Endothelial cell of umbilical vein (primary cell): ENCODE measurements around the gene RAI1. TPM values are rescaled to one million over a fixed set of nuclear protein-coding genes. Genes with fewer than 3 reads are reported as not detected.

Experiments used
- BruUV-seq: library from RNA; stranded (reverse); fragments of 400-500 nt; replicated peaks from 2 replicates; lab custom pipeline; 2021; lab: Mats Ljungman, UMichigan
- CTCF ChIA-PET: fragments of 300-600, 350-600 bp; sonication (Branson Sonifier 250); formaldehyde crosslinking; loops from one replicate; lab custom pipeline; 2021; ENCODE audit warnings: antibody characterized with exemption, inconsistent platforms; lab: Charles Lee
- POLR2A ChIA-PET: fragments of 300-600, 350-600 bp; sonication (Branson Sonifier 250); formaldehyde crosslinking; loops from one replicate; lab custom pipeline; 2021; ENCODE audit warnings: antibody characterized with exemption, inconsistent platforms; lab: Charles Lee
- DNase-seq: peaks from one replicate; pipeline ENCODE4 v3.0.0-alpha.2; 2011; ENCODE audit warnings: low read depth, low spot score
- FAIRE-seq: peaks from 2 replicates; lab custom pipeline; 2011; peaks lifted over from hg19 to GRCh38; lab: Jason Lieb, UNC
- H2AFZ ChIP-seq: 2 replicates; pipeline ENCODE4 v1.6.0; 2012; ENCODE audit warnings: low read depth, low read length, control low read depth, inconsistent platforms
- H3K27ac ChIP-seq: 2 replicates; pipeline ENCODE4 v1.5.1; 2011; ENCODE audit warnings: low read depth, mild to moderate bottlenecking, control low read depth, low read length, moderate library complexity; ENCODE audit not compliant: insufficient read depth
- H3K27me3 ChIP-seq, 2 experiments: 2 replicates each; pipeline versions ENCODE4 v1.6.0 to v1.6.1; 2011; ENCODE audit warnings: low read length in 2 of 2, mixed read lengths in 1 of 2; ENCODE audit not compliant: control insufficient read depth in 2 of 2, insufficient read depth in 2 of 2
- H3K36me3 ChIP-seq, 2 experiments: 2 replicates in 1 of 2; 3 replicates in 1 of 2; pipeline ENCODE4 v1.5.1; 2011; ENCODE audit warnings: low read length in 2 of 2, mild to moderate bottlenecking in 1 of 2, moderate library complexity in 1 of 2; ENCODE audit not compliant: control insufficient read depth in 2 of 2, insufficient read depth in 2 of 2; ENCODE audit errors: extremely low read depth in 1 of 2
- H3K4me1 ChIP-seq: 3 replicates; pipeline ENCODE4 v1.5.1; 2011; ENCODE audit warnings: mild to moderate bottlenecking, low read length; ENCODE audit not compliant: control insufficient read depth, insufficient read depth; ENCODE audit errors: extremely low read depth
- H3K4me2 ChIP-seq: 2 replicates; pipeline ENCODE4 v1.6.1; 2011; ENCODE audit warnings: low read length, control low read depth, mixed read lengths; ENCODE audit not compliant: insufficient read depth
- H3K4me3 ChIP-seq, 3 experiments: fragments of 200-600 bp in 1 of 3; sonication (generic), shearing (Covaris generic) in 1 of 3; replicated peaks in 1 of 3; 2 replicates each; pipeline ENCODE4 v1.5.1; 2011 to 2016; ENCODE audit warnings: control low read depth in 3 of 3, low read length in 3 of 3, mild to moderate bottlenecking in 2 of 3, inconsistent platforms in 1 of 3, low read depth in 1 of 3, moderate library complexity in 1 of 3; ENCODE audit not compliant: insufficient read depth in 1 of 3
- H3K79me2 ChIP-seq: 2 replicates; pipeline ENCODE4 v1.6.0; 2012; ENCODE audit warnings: low read length, inconsistent platforms; ENCODE audit not compliant: control insufficient read depth, insufficient read depth
- H3K9ac ChIP-seq: replicated peaks from 2 replicates; pipeline ENCODE3; 2011; ENCODE audit warnings: low read length, control low read depth; ENCODE audit not compliant: insufficient read depth; ENCODE audit errors: extremely low read depth
- H3K9me1 ChIP-seq: replicated peaks from 3 replicates; pipeline ENCODE4 v1.6.0; 2011; ENCODE audit warnings: mild to moderate bottlenecking, low read length; ENCODE audit not compliant: control insufficient read depth, insufficient read depth; ENCODE audit errors: extremely low read depth
- H3K9me3 ChIP-seq: replicated peaks from 2 replicates; pipeline ENCODE4 v1.5.1; 2012; ENCODE audit warnings: low read length, inconsistent platforms; ENCODE audit not compliant: control insufficient read depth, insufficient read depth
- H4K20me1 ChIP-seq: replicated peaks from 2 replicates; pipeline ENCODE3; 2011; ENCODE audit warnings: mild to moderate bottlenecking, low read length; ENCODE audit not compliant: control insufficient read depth, insufficient read depth; ENCODE audit errors: extremely low read depth
- CTCF ChIP-seq, 2 donors: IDR thresholded peaks; 1 replicate in 1 of 2; 2 replicates in 1 of 2; pipeline ENCODE4 v1.5.1; 2011; ENCODE audit warnings: low read length in 2 of 2, mild to moderate bottlenecking in 2 of 2, moderate library complexity in 2 of 2, control low read depth in 1 of 2, inconsistent platforms in 1 of 2, low read depth in 1 of 2; ENCODE audit not compliant: insufficient read depth in 1 of 2; ENCODE audit errors: extremely low read depth in 1 of 2
- EZH2 ChIP-seq: IDR thresholded peaks from 2 replicates; pipeline ENCODE4 v1.6.1; 2012; ENCODE audit warnings: borderline replicate concordance, low read depth, mild to moderate bottlenecking, moderate library complexity, low read length, inconsistent platforms; ENCODE audit not compliant: severe bottlenecking
- FOS ChIP-seq: IDR thresholded peaks from 2 replicates; pipeline ENCODE4 v1.6.1; 2011; ENCODE audit warnings: mild to moderate bottlenecking, low read length, moderate library complexity, borderline replicate concordance; ENCODE audit not compliant: insufficient read depth
- GATA2 ChIP-seq: IDR thresholded peaks from 2 replicates; pipeline ENCODE4 v1.7.0; 2011; ENCODE audit warnings: low read depth, mild to moderate bottlenecking, moderate library complexity, mixed read lengths, low read length; ENCODE audit not compliant: insufficient read length, insufficient read depth
- JUN ChIP-seq: IDR thresholded peaks from 2 replicates; pipeline ENCODE4 v1.6.1; 2011; ENCODE audit warnings: borderline replicate concordance, low read depth; ENCODE audit not compliant: insufficient read length, insufficient read depth
- MAX ChIP-seq: IDR thresholded peaks from 2 replicates; pipeline ENCODE4 v1.6.1; 2011; ENCODE audit not compliant: insufficient read depth, insufficient read length
- MYC ChIP-seq: IDR thresholded peaks from one replicate; pipeline ENCODE4 v1.6.1; 2011; ENCODE audit warnings: mild to moderate bottlenecking, low read depth, low read length
- POLR2A ChIP-seq: IDR thresholded peaks from 2 replicates; pipeline ENCODE4 v1.6.1; 2012; ENCODE audit warnings: low read depth, mild to moderate bottlenecking, control low read depth, low read length
- POLR2AphosphoS5 ChIP-seq: IDR thresholded peaks from 2 replicates; pipeline ENCODE4 v1.6.1; 2012; ENCODE audit warnings: low read depth, mild to moderate bottlenecking, control low read depth, low read length, moderate library complexity; ENCODE audit not compliant: insufficient read depth
- dilution Hi-C: fragments of 300-500 bp; cut with MboI; formaldehyde crosslinking; loops from one replicate; pipeline ENCODE4 v1.15.0; 2019; ENCODE audit warnings: low sequenced_read_pairs; ENCODE audit not compliant: extremely low pct_ligation_motif_present
- intact Hi-C: fragments of 100-400 bp; cut with micrococcal nuclease; formaldehyde crosslinking; loops from one replicate; pipeline ENCODE4 v1.10.0; 2022
- polyA plus RNA-seq, 4 experiments: library from polyadenylated mRNA; depleted of rRNA in 3 of 4; stranded (reverse) in 3 of 4; unstranded in 1 of 4; fragments of >200 nt; gene quantifications; 2 replicates each; pipeline versions ENCODE4 v1.2.1 to v1.2.3, GENCODE V29; 2011 to 2012; ENCODE audit warnings: missing spikeins in 1 of 4
- total RNA-seq: library from RNA; stranded (reverse); gene quantifications from 2 replicates; pipeline ENCODE4 v1.2.3, GENCODE V29; 2021

Gene RAI1
- total and polyA plus RNA-seq, 2 donors (not counting 3 experiments of a cell fraction or from before 2014, with no cell fraction given): 7.8 to 43.3 TPM

GRCh38 chr17:17719199-17719940, 38.1 kb downstream of the RAI1 start:
- H3K36me3 ChIP-seq: no peaks in the 10 kb centered on the region
- no peak overlapping the region for H3K9ac ChIP-seq
- H3K4me2 ChIP-seq: no peak overlapping the region
- CTCF ChIA-PET: no interaction called here
- H3K27ac ChIP-seq: no peak overlapping the region
- dilution Hi-C loops (no loop called here), intact Hi-C loops (no loop called here)
- BruUV-seq: no TSS peak
- H2AFZ ChIP-seq: no peak overlapping the region
- no peak overlapping the region for H3K4me3 ChIP-seq
- TF ChIP-seq MYC: no peak
- TF ChIP-seq EZH2: no peak
- TF ChIP-seq JUN: no peak
- TF ChIP-seq CTCF (IDR thresholded peaks at IDR 0.05; ENCODE audit: extremely low read depth in 1 of 2, insufficient read depth in 1 of 2, low read depth in 1 of 2, low read length in 2 of 2): no peak
- TF ChIP-seq POLR2AphosphoS5: no peak
- TF ChIP-seq POLR2A: no peak
- no peak for TF ChIP-seq MAX
- no peak for TF ChIP-seq FOS
- TF ChIP-seq GATA2: no peak
- no peaks in the 10 kb centered on the region for H3K9me1 ChIP-seq
- no peaks in the 10 kb centered on the region for H4K20me1 ChIP-seq
- peaks cover 44% of the 10 kb centered on the region for H3K79me2 ChIP-seq
- H3K27me3 ChIP-seq: no peaks in the 10 kb centered on the region
- H3K4me1 ChIP-seq: peaks cover 8% of the 10 kb centered on the region
- no peaks in the 10 kb centered on the region for H3K9me3 ChIP-seq
- POLR2A ChIA-PET: no interaction called here
- FAIRE-seq: no peak
- no peak for DNase-seq
